ENCODE data around the gene MEAF6. TPM values are rescaled to one million over a fixed set of nuclear protein-coding genes. Genes with fewer than 3 reads are reported as not detected.

Gene MEAF6
- total RNA-seq, 1 donor from 2014 or later = 60.7 TPM

Other genes with a start within 250 kb of the MEAF6 start
- gene ZC3H12A, start 40.2 kb downstream of the MEAF6 start, total RNA-seq = 56.6 TPM
- gene SNIP1, start 39.5 kb upstream of the MEAF6 start, total RNA-seq = 20.0 TPM
- gene DNALI1, start 42.2 kb upstream of the MEAF6 start, total RNA-seq = 11.5 TPM
- gene GNL2, start 81.2 kb upstream of the MEAF6 start, total RNA-seq = 46.4 TPM
- gene RSPO1, start 120.1 kb upstream of the MEAF6 start, total RNA-seq = 1.3 TPM
- 1.2 TPM for gene CDCA8, start 177.8 kb upstream of the MEAF6 start, total RNA-seq